Iris pigment epithelial cell (primary cell): Measurements from ENCODE around the gene FLOT2.
A peak's percentile ranks its signal among the peaks of the same experiment; 100 is the strongest.
"Not testable (repeated sequence)": the region's sequence is repeated elsewhere in the genome, so short reads cannot be mapped to it uniquely, and the experiment has no call there.

Experiments used
- DNase-seq: peaks from one replicate; pipeline ENCODE4 v3.0.0-alpha.2; 2011; ENCODE audit warnings: low read depth

FLOT2 gene, protein sequence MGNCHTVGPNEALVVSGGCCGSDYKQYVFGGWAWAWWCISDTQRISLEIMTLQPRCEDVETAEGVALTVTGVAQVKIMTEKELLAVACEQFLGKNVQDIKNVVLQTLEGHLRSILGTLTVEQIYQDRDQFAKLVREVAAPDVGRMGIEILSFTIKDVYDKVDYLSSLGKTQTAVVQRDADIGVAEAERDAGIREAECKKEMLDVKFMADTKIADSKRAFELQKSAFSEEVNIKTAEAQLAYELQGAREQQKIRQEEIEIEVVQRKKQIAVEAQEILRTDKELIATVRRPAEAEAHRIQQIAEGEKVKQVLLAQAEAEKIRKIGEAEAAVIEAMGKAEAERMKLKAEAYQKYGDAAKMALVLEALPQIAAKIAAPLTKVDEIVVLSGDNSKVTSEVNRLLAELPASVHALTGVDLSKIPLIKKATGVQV

GRCh38 chr17:28896884-28897768 is at the start of gene FLOT2:
FLOT2 (minus strand) TSS chr17:28897733; CDS start chr17:28897574, 159 bp downstream.
- peak; percentile 63 for DNase-seq

DNA sequence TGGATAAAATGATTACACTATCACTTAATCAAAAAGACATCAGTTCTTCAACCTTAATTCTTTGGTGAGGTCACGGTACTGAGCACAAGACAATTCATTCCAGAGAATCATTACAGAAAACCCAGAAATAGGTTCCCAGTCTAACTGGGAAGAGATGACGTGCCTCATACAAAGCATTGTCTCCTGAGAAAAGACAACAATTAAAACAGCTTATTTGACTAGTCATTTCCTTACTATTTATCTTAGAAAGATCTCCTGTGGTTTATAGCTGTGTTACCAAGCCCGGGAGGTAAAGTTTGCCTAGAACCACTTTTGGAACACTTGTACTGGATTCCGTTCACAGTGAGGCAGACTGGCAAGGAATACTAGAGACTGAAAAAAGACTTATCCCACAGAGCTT is 48.7 kb upstream of the FLOT2 start:
- DNase-seq = peak; percentile 69

DNA sequence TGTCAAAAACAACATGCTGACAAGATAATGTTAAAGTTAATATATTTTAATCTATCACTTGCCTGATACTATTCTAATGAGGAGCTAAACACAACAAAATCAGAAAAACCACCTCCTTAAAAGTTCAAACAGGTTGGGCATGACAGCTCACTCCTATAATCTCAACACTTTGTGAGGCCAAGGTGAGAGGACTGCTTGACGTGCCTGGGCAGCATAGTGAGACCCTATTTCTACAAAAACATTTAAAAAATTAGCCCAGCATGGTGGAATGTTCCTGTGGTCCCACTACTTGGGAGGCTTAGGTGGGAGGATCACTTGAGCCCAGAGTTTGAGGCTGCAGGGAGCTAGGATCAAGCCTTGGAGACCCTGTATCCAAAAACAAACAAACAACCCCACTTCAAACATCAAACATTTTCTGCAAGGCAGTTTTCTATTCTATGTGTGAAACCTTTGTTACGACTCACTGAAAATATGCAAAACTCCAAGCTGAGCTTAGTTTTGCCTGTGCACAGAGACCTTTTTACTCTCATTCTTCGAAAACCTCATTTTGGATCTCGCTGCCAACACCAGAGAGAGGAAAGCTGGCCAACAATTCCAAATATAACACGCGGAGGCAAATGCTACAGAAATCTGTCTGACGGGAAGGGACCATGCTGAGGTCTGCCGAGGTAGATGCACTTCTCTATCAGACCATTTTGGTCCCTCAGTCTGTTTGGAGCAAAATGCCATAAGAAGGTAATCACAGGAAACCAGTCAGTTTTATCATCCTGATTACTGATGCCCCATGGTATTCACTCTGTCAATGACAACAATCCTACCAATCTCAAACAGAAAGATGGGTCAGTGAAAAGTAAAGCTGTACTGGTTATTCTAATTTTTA is 47.6 kb upstream of the FLOT2 start:
- peak; percentile 42 for DNase-seq

- no peak for DNase-seq
Measured at GRCh38 chr17:28944343-28944742, 46.8 kb upstream of the FLOT2 start.

- no peak for DNase-seq
Measured at GRCh38 chr17:28942925-28943324, 45.4 kb upstream of the FLOT2 start.

DNA sequence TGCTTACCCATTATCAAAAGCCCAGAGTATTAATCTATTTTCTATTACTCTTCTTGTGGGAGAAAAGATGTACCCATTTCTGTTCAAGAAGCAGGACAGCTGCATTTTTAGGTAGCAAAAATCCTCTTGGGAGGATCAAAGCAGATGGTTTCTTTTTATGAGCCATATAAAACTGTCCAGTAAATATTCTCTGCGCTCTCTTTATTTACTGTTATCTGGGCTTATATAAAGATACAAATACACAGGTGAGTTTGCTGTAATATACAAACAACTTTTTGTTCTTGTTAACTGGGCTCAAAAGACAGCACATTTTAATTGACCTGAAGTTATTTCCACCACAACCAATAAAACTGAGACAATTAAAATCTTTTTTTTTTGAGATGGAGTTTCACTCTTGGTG is 43.7 kb upstream of the FLOT2 start:
- no peak for DNase-seq

GRCh38 chr17:28940675-28941074 is 43.1 kb upstream of the FLOT2 start:
- DNase-seq = no peak

- no peak for DNase-seq
Measured at GRCh38 chr17:28940142-28940541, 42.6 kb upstream of the FLOT2 start.

GRCh38 chr17:28938552-28938951 is 41.0 kb upstream of the FLOT2 start:
- DNase-seq = peak; percentile 23

DNA sequence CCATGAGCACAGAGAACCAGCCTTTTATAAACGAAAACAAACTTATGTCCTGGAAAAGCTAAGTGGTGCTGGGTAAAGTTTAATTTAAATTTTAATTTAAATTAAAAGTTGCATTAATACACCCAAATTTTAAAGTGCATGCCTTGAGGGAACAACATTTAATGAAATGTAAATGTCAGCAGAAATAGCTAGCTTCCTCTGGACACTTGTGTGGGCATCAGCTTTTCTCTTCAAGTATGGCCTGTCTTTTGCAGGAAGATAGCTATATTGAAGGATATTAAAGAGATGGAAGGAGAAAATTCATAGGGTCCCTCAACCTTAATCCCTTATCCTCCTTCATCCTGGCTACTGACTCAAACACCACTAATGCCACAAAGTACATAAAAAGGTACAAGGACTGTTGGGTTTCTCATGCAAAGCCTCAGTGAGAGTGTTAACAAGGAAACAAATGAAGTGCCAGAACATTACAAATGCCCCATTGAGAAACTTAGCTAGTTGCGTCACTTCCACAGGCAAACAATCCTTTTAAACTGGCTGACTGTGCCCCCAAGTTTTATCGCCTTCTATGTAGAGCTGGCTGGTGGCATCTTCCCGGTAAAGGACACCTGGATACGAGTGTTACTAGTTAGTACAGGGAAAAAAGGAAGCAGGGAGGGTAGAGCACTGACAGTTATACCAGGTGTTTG is 39.7 kb upstream of the FLOT2 start:
- peak; percentile 55 for DNase-seq

GRCh38 chr17:28935744-28936460 is 38.4 kb upstream of the FLOT2 start:
- no peak for DNase-seq

DNA sequence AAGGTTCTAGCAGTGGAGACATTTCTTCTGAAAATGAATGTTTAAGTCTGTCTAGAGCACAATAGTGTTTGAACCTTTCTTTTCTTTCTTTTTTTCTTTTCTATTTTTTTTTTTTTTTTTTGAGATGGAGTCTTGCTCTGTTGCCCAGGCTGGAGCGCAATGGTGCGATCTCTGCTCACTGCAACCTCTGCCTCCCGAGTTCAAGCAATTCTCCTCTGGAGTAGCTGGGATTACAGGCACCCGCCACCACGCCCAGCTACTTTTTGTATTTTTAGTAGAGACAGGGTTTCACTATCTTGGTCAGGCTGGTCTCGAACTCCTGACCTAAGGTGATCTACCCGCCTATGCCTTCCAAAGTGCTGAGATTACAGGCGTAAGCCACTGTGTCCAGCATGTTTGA is 37.0 kb upstream of the FLOT2 start:
- DNase-seq = not testable (repeated sequence)

DNA sequence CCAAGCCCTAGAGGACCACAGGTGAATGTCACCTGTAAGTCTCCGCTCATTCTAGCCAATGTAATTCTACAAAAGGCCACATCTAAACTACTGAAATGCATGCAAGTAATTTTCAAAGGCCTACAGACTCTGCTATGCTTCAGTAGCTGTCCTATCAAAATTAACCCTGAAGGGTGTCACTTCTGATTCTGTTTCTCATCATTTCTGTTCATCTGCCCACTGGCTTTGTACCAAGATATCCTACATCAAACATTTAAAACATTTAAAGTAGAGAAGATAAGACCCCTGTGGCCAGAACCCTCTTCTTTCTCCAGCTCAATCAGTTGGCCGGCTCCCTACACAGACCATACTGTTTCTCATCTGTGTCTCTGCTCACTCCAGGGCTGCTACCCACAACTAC is 32.3 kb upstream of the FLOT2 start:
- no peak for DNase-seq

DNA sequence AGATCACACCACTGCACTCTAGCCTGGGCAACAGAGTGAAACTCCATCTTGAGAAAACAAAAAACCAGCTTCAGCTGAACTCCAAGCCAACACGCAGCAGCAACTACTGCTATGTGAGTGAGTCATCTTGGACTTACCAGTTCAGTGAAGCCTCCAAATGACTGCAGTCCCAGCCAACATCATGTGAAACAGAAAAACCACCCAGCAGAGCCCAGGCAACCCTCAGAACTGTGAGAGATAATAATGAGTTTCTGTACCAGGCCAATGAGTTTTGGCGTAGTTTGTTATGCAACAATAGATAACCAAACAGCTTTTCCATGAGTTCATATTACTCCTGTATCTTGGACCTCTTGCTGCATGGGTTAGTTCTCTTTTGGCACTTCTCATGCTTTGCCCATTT is 30.5 kb upstream of the FLOT2 start:
- peak; percentile 77 for DNase-seq

DNA sequence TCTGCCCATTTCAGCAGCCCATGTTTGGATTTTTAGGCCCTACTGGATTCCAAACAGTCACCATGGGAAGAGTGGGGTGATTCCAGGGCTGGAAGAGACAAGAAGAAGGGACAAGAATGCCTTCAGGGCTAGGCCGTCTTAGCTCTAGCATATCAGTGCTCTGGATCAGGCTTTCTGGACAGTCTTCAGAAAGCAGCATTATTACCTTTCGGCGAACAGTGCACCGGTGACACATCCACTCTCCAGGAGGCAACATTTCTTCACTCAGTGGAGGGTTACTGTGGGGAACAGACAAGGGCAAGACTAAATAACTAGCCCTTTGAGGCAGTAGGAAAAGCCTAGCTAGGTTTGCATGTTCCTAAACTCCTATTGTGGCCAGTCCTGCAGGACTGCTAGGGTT is 29.3 kb upstream of the FLOT2 start:
- DNase-seq = peak; percentile 63

- no peak for DNase-seq
Measured at GRCh38 chr17:28926366-28926765, 28.8 kb upstream of the FLOT2 start.

DNA sequence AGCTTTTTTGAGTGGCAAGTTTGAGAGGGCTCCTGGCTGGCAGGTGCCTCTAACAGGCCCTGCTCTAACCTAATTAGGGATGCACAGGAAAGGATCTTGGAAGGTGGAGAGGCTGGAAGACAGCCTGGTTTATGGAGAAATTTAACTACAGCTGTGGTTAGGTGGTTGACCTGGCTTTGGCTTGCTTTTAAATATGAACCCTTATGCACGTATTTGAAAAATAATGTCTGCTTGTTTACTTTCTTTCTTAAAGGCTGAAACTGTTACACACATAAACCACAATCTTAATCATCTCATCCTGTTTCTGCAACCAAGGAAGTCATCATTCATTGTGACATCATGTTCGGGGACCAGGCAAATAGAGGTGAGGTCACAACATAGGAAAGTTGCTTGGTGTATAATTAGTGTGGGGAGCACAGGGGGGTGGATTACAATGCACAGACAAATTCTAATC is 28.4 kb upstream of the FLOT2 start:
- DNase-seq = peak; percentile 97

DNA sequence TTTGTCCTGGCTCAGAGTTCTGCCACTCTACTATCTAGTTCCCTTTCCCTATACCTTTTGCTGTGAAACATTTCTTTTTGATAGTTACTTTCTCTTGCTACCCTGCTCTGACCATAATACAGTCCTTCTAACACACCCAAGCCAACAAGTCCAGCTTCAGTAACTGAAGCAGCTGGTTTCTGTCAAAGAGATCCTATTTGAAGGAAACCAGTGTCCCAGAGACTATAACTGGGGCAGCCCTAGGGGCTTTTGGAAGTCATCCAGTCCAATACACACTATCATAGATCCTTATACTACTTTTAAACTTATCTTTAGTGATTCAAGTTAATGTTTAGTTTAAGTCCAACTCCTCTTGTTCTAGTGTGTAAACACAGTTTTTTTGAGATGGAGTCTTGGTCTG is 22.7 kb upstream of the FLOT2 start:
- DNase-seq = no peak

DNA sequence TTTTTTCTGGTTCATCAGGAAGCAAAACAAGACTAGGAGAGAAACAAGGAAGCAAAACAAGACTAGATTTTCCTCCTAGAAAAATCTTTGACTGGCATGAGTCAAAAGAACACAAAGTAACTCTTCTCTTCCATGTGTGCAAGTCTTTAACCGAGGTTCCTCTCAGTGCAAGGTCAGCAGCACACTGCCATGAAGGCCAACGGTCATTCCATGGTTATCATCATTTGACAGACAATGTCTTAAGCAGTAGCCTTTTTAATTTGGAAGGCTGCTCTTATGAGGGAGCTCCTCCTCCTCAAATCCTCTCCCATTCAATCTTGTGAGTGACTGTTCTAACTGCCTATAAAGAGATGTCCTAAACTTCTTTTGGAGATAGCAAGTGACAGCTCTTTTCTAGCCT is 20.8 kb upstream of the FLOT2 start:
- no peak for DNase-seq

DNA sequence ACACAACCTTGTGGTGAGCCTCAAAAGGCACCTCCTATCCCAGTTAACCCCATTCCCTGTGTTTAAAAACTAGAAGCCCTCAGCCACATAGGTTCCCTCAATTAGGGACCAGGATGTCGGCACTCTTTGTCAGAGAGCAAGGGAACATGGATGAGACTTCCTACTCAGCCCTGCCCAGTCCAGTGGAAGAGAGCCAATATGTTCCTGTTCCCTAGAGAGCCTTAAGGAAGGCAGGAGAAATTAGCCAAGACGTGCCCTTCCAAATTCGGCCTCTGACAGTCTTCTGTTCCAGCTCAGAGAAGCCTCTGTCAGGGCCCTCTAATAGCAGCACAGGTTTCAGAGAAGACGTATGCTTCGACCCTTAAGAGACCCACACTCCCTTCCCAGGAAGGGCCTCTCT is 19.9 kb upstream of the FLOT2 start:
- DNase-seq = no peak

- DNase-seq = no peak
Measured at GRCh38 chr17:28917029-28917428, 19.5 kb upstream of the FLOT2 start.
